HG03066 (cell line): ENCODE measurements around the gene ACRV1.

Experiments
- ATAC-seq: cut with Tn5 transposase; IDR thresholded peaks from one replicate; pipeline ENCODE4 v1.9.1; 2021; ENCODE audit warnings: low read depth; ENCODE audit not compliant: unreplicated experiment

The ACRV1 gene

GRCh38 chr11:125662689-125663088 is 18.0 kb downstream of the ACRV1 start:
- ATAC-seq, result no peak

GRCh38 chr11:125649465-125650166 is 31.0 kb downstream of the ACRV1 start:
- no peak for ATAC-seq

DNA sequence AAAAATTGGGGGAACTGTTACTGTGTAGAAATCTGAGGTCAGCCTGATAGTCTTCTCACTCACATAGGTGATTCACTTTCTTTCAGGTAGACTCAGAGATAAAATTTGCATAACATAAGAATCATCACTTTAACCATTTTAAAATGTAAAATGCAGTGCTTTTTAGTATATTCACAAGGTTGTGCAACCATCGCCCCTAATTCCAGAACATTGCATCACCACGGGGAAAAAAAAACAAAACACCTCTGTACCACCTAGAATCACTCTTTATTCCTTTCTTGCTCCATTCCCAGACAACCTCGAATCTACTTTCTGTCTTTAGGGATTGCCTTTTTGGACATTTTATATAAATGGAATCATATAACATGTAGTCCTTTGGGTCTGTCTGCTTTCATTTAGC is 34.8 kb downstream of the ACRV1 start:
- ATAC-seq, result no peak

- no peak for ATAC-seq
These were observed 42.3 kb downstream of the ACRV1 start for GRCh38 chr11:125638315-125638714.

GRCh38 chr11:125637840-125638239 is 42.8 kb downstream of the ACRV1 start:
- ATAC-seq, result no peak

DNA sequence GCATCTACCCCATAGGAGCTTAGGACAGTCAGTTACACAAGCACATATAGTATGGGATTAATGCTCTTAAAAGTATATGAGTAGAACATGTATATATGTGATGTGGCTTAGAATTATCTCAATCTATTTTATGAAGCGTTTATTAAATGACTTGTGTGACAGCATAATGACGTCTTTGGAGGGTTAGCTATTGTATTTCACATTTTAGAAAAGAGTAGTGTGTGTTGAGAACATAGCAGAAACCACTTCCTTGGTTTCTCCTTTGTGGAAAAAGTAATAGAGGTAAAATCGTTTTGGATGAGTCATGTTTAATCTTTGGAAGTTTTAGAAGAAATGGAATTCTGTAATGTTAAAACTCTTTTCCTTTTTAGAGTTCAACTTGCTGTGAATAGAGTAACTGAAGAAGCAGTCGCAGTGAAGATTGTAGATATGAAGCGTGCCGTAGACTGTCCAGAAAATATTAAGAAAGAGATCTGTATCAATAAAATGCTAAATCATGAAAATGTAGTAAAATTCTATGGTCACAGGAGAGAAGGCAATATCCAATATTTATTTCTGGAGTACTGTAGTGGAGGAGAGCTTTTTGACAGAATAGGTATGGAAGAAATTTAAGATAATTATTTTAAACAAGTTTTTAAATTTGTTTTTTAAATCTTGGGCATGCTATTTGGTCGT is 53.3 kb downstream of the ACRV1 start:
- ATAC-seq, result no peak

GRCh38 chr11:125626288-125626950 is 54.2 kb downstream of the ACRV1 start:
- peak; percentile 37 for ATAC-seq

DNA sequence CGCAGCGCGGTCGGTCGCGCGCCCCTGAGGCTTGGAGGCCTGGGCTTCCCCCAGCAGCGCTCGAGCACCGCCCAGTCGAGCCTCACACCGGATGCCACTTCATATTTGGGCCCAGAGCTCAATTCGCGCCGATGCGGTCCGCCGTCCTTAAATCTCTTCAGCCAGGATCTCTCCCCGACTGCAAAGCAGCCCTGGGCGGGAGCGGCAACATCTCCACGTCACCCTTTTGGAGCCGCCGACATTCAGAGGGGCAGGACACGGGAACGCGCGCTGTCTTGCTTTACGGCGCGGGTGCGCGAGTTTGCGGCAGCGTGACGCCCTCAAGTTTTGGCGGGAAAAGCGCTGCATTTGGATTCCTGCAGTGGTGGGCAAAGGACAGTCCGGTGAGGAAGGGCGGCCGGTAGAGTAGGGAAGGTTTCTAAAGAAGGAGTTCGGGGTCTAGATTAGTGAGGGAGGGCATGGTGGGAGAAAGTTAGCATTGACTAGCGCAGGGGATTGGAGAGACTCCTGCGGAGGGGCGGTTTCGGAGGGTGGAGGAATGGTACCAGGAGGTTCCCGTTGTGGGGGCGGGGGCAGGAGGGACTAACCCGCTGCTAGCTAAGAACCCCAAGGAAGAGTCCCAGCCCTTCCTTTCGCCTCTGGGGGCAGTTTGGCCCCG is 54.9 kb downstream of the ACRV1 start:
- ATAC-seq, result peak; percentile 72

DNA sequence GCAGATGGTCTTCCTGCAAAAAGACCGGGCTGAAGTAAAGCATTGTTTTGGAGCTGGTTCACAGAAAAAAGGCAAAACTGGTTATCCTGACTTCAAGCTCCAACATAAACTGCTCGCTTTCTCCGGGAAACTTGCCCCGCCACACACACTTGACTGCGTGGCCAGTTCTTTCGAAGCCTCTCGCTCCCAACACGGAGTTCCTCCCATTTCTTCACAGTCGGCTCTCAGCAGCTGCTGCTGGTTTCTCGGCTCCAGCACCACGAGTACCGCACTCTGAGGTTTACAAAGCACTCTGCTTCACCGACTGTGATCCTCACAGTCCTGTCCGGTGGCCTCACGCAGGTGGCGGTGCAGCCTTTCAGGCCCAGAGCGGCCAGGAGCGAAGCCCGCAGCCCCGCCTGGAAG is 55.4 kb downstream of the ACRV1 start:
- ATAC-seq, result peak; percentile 25

DNA sequence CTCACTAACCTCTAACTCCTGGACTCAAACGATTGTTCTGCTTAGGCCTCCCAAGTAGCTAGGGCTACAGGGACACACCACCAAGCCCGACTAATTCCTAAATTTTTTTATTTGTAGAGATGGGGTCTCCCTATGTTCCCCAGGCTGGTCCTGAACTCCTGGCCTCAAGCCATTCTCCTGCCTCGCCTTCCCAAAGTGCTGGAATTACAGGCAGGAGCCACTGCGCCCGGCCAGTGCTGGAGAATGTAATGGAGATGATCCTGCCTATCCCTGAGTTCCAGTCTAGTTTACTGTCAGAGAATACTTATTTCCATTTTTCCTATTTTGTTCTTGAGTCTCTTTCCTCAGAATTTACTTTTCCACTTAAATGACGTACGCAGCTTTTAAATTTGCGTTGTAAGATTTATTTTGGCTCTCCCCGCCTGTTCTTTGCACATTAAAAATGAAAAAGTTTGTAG is 55.9 kb downstream of the ACRV1 start, which contains the start of gene CHEK1:
Gene CHEK1 (plus strand): TSS at position 408 of the 458 bp plus-strand sequence. CDS start 1,606 bp downstream, outside the sequence.
- no peak for ATAC-seq

DNA sequence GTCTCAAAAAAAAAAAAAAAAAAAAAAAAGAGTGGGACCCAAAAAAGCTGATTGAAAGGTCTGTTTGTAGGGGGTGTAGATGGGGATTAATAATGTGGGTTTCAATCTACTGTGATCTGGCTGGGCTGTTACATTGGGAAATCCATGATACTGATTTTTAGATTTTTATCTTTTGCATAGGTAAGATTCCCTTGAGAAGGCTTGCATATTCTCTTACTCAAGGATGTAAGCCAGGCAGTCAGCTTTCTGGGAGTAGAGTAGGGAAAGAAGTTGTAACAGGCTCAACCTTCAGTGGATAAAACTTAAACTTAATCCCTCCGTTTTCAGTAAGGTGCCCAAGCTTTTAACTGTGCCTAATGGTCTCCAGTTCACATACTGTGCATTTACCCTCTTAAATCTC is 57.6 kb downstream of the ACRV1 start:
- no peak for ATAC-seq

GRCh38 chr11:125621995-125622394 is 58.7 kb downstream of the ACRV1 start:
- no peak for ATAC-seq
